ENCODE measurements around the gene KDM2B.

Gene KDM2B

DNA sequence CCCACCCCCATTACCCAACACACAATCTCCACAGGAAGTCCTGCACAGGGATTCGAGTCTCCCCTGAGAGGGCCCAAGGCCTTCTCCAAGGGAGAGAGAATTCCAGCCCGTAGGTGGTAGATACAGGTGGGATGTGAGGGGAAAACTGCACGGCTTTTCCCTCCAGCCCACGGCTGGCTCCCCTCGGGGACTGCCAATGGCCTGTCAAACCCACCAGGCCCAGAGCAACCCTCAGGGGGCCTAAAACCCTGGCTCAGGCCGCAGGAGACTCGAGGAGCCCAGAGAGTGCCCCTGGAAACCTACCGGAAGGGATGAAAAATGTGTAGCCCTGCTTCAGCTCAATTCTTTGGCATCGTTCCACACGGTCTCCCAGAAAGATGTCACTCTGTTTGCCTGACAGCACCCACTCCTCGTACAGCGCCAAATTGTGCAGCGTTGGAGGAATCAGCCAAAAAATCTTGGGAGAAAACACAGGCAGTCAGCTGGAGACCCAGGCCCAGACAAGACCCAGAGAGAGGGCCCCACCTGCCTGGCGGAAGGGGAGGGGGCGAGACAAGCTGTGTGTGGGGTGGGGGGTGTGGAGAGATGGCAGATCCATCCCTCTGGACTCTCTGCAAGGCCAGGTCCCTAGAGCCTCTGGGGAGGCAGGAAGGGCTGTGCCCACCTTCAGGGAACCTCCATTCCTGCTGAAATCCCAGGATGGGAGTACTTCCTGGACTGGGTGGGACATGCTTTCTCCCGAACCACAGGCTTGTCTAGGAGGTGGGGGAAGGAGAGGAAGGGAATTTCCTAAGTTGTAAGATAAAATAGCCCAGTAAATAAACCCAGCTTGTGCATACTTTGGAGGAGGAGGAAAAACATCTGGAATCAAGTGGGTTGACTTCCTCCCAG is 48.1 kb downstream of the KDM2B start:
- no peak for TF ChIP-seq POLR2A (IDR thresholded peaks at IDR 0.05; ENCODE audit: extremely low read depth, insufficient read length)
- no peak for TF ChIP-seq MYC (IDR thresholded peaks at IDR 0.05; ENCODE audit: low read depth, low read length)
- no peak for TF ChIP-seq MAX (IDR thresholded peaks at IDR 0.05; ENCODE audit: low read depth, low read length)
- TF ChIP-seq, protein P1, sequence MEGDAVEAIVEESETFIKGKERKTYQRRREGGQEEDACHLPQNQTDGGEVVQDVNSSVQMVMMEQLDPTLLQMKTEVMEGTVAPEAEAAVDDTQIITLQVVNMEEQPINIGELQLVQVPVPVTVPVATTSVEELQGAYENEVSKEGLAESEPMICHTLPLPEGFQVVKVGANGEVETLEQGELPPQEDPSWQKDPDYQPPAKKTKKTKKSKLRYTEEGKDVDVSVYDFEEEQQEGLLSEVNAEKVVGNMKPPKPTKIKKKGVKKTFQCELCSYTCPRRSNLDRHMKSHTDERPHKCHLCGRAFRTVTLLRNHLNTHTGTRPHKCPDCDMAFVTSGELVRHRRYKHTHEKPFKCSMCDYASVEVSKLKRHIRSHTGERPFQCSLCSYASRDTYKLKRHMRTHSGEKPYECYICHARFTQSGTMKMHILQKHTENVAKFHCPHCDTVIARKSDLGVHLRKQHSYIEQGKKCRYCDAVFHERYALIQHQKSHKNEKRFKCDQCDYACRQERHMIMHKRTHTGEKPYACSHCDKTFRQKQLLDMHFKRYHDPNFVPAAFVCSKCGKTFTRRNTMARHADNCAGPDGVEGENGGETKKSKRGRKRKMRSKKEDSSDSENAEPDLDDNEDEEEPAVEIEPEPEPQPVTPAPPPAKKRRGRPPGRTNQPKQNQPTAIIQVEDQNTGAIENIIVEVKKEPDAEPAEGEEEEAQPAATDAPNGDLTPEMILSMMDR (IDR thresholded peaks at IDR 0.05; ENCODE audit: low read depth, low read length) = no peak
- no peak overlapping the region for H3K4me3 ChIP-seq (ENCODE audit: low read depth, low read length)
- DNase-seq (ENCODE audit: low read depth) = no peak

DNA sequence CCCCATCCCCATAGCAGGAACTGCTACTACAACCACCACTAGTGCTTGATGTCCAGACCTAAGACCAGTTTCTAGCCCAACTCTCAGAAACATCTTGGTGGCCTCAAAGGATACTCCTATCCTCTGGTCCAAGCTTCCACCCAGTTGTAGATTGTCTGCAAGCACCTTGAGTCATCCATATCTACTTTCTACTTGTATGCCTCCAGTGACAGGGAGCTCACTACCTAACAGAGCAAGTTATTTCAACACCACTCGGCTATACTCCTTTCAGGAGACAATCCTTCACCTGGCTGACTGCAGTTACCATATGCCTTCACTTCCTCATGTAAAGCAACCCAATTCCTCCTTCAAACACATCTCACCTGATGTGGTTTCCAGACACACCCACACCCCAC is 49.5 kb downstream of the KDM2B start:
- TF ChIP-seq MYC (IDR thresholded peaks at IDR 0.05; ENCODE audit: low read depth, low read length) = no peak
- no peak for TF ChIP-seq POLR2A (IDR thresholded peaks at IDR 0.05; ENCODE audit: extremely low read depth, insufficient read length)
- TF ChIP-seq, protein P1 (IDR thresholded peaks at IDR 0.05; ENCODE audit: low read depth, low read length) = no peak
- TF ChIP-seq MAX (IDR thresholded peaks at IDR 0.05; ENCODE audit: low read depth, low read length) = no peak

DNA sequence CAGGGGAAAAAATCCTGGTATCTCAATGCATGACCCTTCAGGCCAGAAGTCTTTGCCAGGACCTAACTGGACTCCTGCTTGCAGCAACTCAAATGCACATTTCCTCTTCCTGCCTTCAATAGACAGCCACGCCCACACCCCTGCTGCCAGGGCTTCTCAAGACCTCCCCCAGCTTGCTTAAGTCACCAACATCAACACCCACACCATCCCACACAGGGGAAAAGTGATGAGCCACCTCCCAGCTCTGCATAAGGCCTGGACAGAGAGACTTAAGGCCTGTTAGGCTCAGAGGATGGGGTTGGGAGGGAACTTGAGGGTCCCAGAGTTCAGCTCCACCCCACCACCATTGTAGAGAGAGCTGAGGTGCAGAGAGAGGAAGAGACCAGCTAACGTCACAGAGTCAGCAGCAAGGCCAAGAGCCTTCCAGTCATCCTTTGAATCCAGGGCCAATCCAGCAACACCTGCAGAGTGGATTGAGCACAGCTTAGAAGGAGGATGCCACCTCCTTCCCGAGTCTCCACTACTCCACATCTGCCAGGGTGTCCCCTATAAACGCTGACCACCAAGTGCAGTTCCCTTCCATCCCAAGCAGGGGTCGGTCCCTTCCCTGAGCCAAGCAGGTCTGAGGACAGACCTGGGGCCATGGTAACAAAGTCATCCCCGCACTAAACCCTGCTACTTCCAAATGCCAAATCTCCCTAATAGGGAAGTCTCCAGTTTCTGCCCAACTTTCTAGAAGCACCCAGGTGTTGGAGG is 50.0 kb downstream of the KDM2B start:
- H3K4me3 ChIP-seq (ENCODE audit: low read depth, low read length) = no peak overlapping the region
- peak; percentile 97 for DNase-seq (ENCODE audit: low read depth)
- TF ChIP-seq MAX (IDR thresholded peaks at IDR 0.05; ENCODE audit: low read depth, low read length) (peak; percentile 72), MYC (IDR thresholded peaks at IDR 0.05; ENCODE audit: low read depth, low read length) (peak; percentile 40; the same call in 1 of the 2 replicates), POLR2A (IDR thresholded peaks at IDR 0.05; ENCODE audit: extremely low read depth, insufficient read length) (peak; percentile 40)
- TF ChIP-seq, protein P1 (IDR thresholded peaks at IDR 0.05; ENCODE audit: low read depth, low read length) = no peak

More for the DNA sequence above, 49.5 kb downstream of the KDM2B start:
- H3K4me3 ChIP-seq (ENCODE audit: low read depth, low read length) = no peak overlapping the region
- DNase-seq (ENCODE audit: low read depth) = no peak

GRCh38 chr12:121529184-121529583 is 51.6 kb downstream of the KDM2B start:
- TF ChIP-seq MYC (IDR thresholded peaks at IDR 0.05; ENCODE audit: low read depth, low read length) (no peak), MAX (IDR thresholded peaks at IDR 0.05; ENCODE audit: low read depth, low read length) (no peak), POLR2A (IDR thresholded peaks at IDR 0.05; ENCODE audit: extremely low read depth, insufficient read length) (no peak)
- TF ChIP-seq, protein P1 (IDR thresholded peaks at IDR 0.05; ENCODE audit: low read depth, low read length) = no peak
- DNase-seq (ENCODE audit: low read depth) = no peak
- H3K4me3 ChIP-seq (ENCODE audit: low read depth, low read length) = no peak overlapping the region

- DNase-seq (ENCODE audit: low read depth) = no peak
- no peak overlapping the region for H3K4me3 ChIP-seq (ENCODE audit: low read depth, low read length)
- TF ChIP-seq MAX (IDR thresholded peaks at IDR 0.05; ENCODE audit: low read depth, low read length) = no peak
- TF ChIP-seq, protein P1 (IDR thresholded peaks at IDR 0.05; ENCODE audit: low read depth, low read length) = no peak
- no peak for TF ChIP-seq POLR2A (IDR thresholded peaks at IDR 0.05; ENCODE audit: extremely low read depth, insufficient read length)
- no peak for TF ChIP-seq MYC (IDR thresholded peaks at IDR 0.05; ENCODE audit: low read depth, low read length)
Observed at GRCh38 chr12:121525411-121525810, 55.4 kb downstream of the KDM2B start.

Measured in NB4 (cell line).